Ovary (tissue), 9 donors: ENCODE data around the gene RPP25L. TPM values are rescaled to one million over a fixed set of nuclear protein-coding genes. Genes with fewer than 3 reads are reported as not detected.

Experiments
- DNase-seq, 5 donors: peaks; one replicate each; pipeline ENCODE4 v3.0.0-alpha.2; 2019 to 2020
- H3K27ac ChIP-seq, 2 donors: fragments of 200-600 bp; one replicate each; pipeline versions ENCODE4 v1.5.1 to v1.8.0; 2019 to 2022
- H3K27me3 ChIP-seq: fragments of 200-600 bp; one replicate; pipeline ENCODE4 v1.8.0; 2022
- H3K36me3 ChIP-seq: fragments of 200-600 bp; sonication (generic); one replicate; pipeline ENCODE4 v1.5.1; 2019
- H3K4me1 ChIP-seq: one replicate; pipeline ENCODE4 v1.8.1; 2013; ENCODE audit warnings: mild to moderate bottlenecking, moderate library complexity; ENCODE audit not compliant: insufficient read depth
- H3K4me3 ChIP-seq: fragments of 200-600 bp; sonication (generic); one replicate; pipeline ENCODE4 v1.5.1; 2017
- H3K9me3 ChIP-seq, 2 donors: fragments of 200-600 bp in 1 of 2; sonication (generic) in 1 of 2; one replicate each; pipeline versions ENCODE4 v1.5.1 to v1.8.1; 2013 to 2019; ENCODE audit warnings: mild to moderate bottlenecking in 1 of 2, moderate library complexity in 1 of 2
- EP300 ChIP-seq: sonication (generic); formaldehyde crosslinking; IDR thresholded peaks from one replicate; pipeline ENCODE4 v1.6.1; 2017; ENCODE audit warnings: antibody characterized with exemption
- POLR2A ChIP-seq: fragments of 450-650 bp; IDR thresholded peaks from one replicate; pipeline ENCODE4 v1.6.1; 2017; ENCODE audit warnings: antibody characterized with exemption, mild to moderate bottlenecking, moderate library complexity
- WGBS, 3 donors: extraction: QIAGEN DNeasy Blood & Tissue Kit in 1 of 3; methylation state at CpG; one replicate each; pipeline versions ENCODE4 v1.1.5 to v1.1.7; 2013 to 2017; 5-methylcytosine and 5-hydroxymethylcytosine counted together
- intact Hi-C, 4 donors: fragments of 100-400 bp; cut with DNase I; formaldehyde crosslinking; loops; one replicate each; pipeline versions ENCODE4 v1.11.0 to v1.15.1; 2022 to 2023
- polyA plus RNA-seq, 2 donors: library from polyadenylated mRNA; stranded (reverse); fragments of 200-250 nt in 1 of 2; fragments of 350-450 nt in 1 of 2; fragmentation: Illumina TruSeq in 1 of 2; extraction: RNeasy Lipid Tissue Mini Kit (QIAGEN cat#74804) in 1 of 2; gene quantifications; one replicate each; pipeline ENCODE4 v1.2.3, GENCODE V29; 2013 to 2014
- total RNA-seq, 7 donors: library from RNA; depleted of rRNA in 2 of 7; stranded (reverse); fragments of >200 nt in 2 of 7; fragmentation: NEBNext Ultra II Directional in 3 of 7; extraction: Animal tissue kit (Norgen Biotek cat#: 25700) in 3 of 7; gene quantifications; one replicate each; pipeline versions ENCODE4 v1.1.0 to v1.2.4, GENCODE V29; 2016 to 2023
- TF ChIP-seq, protein P1 (sequence below), 3 donors: fragments of 450-650 bp in 2 of 3; fragments of 200-600 bp in 1 of 3; IDR thresholded peaks; one replicate each; pipeline versions ENCODE4 v1.5.1 to v1.8.0; 2016 to 2022; ENCODE audit warnings: antibody characterized with exemption in 3 of 3, mild to moderate bottlenecking in 1 of 3
- donor health status: DM: no; HTN: no; CAD: no; lungs with moderate emphysema.
- donor health status: DM: no; HTN: no; CAD: no.
- donor health status: Bipolar disorder and iron deficiency.
- donor health status: DM: yes; HTN: yes; CAD: no.
- donor health status: DM: no; HTN: no; CAD: no.
- donor health status: DM: yes; HTN: yes; CAD: no.

RPP25L gene
- total and polyA plus RNA-seq, 9 donors, result 5.4 to 28.8 (median 20.6) TPM

DNA sequence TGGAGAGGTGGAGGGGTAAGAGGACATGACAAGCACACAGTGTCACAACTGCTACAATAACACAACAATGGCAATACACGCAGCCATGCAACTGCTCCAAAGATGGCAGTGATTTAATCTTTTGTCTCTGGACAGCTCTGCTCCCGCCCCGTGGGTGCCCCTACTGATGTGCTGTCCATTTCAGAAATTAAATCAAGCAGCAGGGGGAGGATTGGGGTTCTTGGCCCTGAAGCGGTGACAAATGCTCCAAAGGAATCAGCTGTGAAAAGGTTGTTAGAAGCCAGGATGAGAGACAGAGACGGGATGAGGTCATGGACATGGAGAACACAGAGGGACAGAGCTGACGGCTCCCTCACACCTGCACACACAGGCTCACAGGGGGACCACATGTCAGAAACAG lies 44.9 kb downstream of the RPP25L start:
- Histone ChIP-seq H3K4me3 (no peak overlapping the region), H3K27ac (no peak overlapping the region), H3K9me3 (no peaks in the 10 kb centered on the region), H3K27me3 (no peaks in the 10 kb centered on the region), H3K4me1 (peaks cover under 1% of the 10 kb centered on the region), H3K36me3 (no peaks in the 10 kb centered on the region)
- intact Hi-C loops, result no loop called here
- no peak for DNase-seq
- 80 to 86% (median 81%) methylated on average over 6 of the region's 6 CpGs for WGBS, 3 donors
- TF ChIP-seq POLR2A (no peak), EP300 (no peak)
- TF ChIP-seq, protein P1, sequence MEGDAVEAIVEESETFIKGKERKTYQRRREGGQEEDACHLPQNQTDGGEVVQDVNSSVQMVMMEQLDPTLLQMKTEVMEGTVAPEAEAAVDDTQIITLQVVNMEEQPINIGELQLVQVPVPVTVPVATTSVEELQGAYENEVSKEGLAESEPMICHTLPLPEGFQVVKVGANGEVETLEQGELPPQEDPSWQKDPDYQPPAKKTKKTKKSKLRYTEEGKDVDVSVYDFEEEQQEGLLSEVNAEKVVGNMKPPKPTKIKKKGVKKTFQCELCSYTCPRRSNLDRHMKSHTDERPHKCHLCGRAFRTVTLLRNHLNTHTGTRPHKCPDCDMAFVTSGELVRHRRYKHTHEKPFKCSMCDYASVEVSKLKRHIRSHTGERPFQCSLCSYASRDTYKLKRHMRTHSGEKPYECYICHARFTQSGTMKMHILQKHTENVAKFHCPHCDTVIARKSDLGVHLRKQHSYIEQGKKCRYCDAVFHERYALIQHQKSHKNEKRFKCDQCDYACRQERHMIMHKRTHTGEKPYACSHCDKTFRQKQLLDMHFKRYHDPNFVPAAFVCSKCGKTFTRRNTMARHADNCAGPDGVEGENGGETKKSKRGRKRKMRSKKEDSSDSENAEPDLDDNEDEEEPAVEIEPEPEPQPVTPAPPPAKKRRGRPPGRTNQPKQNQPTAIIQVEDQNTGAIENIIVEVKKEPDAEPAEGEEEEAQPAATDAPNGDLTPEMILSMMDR (IDR thresholded peaks at IDR 0.05), result no peak

DNA sequence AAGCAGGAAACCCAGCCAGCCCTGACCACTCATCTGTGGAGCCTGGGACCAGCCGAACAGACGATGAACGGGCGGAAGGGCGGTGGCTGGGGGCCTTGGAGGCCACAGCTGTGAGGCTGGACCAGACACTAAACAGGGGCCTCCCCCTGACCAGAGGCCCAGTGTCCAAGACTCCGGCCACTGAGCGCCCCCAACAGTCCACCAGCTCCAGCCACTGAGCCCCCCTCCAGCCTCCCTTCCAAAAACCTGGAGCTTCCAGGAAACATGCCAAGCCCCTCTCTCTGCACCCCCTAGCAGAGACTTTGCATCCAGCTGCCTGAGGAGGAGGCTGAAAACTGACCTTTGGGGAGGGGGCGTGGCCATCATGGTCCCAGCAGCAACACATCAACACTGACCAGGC lies 45.6 kb downstream of the RPP25L start:
- 44 to 65% (median 63%) methylated on average over 6 to 8 of the region's 8 CpGs for WGBS, 3 donors
- no peaks in the 10 kb centered on the region for H3K27me3 ChIP-seq
- no peak for TF ChIP-seq EP300
- TF ChIP-seq POLR2A, result no peak
- TF ChIP-seq, protein P1 (IDR thresholded peaks at IDR 0.05), result no peak

DNA sequence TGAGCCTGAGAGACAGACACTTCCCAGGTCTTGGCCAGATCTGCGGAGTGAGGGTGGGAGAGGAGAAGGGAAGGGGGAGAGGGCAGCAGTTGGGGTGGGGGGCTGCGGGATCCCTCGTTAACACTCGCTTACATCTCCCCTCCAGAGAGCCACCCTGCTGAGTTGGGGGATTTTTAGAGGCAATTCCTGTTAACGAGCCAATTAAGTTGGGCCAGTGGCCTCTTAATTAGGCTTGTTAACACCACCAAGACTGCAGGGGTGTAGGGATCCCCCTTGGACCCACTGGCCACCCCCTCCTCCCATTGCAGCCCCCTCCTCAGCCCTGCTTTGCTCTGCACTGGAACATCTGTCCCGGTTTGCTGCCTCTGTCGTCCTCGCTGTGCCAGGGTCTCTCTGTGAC lies 46.0 kb downstream of the RPP25L start:
- intact Hi-C loops, result no loop called here
- 71 to 81% (median 80%) methylated on average over 8 of the region's 8 CpGs for WGBS, 3 donors
- H3K9me3 ChIP-seq, result no peaks in the 10 kb centered on the region
- TF ChIP-seq POLR2A (no peak), EP300 (no peak)
- TF ChIP-seq, protein P1 (IDR thresholded peaks at IDR 0.05), result no peak
- H3K27ac ChIP-seq, result no peak overlapping the region
- no peak for DNase-seq
- H3K36me3 ChIP-seq, result no peaks in the 10 kb centered on the region
- peaks cover 4% of the 10 kb centered on the region for H3K4me1 ChIP-seq
- H3K4me3 ChIP-seq, result no peak overlapping the region
- no peaks in the 10 kb centered on the region for H3K27me3 ChIP-seq

More for the DNA sequence above, 45.6 kb downstream of the RPP25L start:
- DNase-seq, result no peak
- H3K9me3 ChIP-seq, result no peaks in the 10 kb centered on the region
- intact Hi-C loops, result no loop called here
- no peaks in the 10 kb centered on the region for H3K36me3 ChIP-seq
- no peak overlapping the region for H3K27ac ChIP-seq
- peaks cover 2% of the 10 kb centered on the region for H3K4me1 ChIP-seq
- H3K4me3 ChIP-seq, result no peak overlapping the region

DNA sequence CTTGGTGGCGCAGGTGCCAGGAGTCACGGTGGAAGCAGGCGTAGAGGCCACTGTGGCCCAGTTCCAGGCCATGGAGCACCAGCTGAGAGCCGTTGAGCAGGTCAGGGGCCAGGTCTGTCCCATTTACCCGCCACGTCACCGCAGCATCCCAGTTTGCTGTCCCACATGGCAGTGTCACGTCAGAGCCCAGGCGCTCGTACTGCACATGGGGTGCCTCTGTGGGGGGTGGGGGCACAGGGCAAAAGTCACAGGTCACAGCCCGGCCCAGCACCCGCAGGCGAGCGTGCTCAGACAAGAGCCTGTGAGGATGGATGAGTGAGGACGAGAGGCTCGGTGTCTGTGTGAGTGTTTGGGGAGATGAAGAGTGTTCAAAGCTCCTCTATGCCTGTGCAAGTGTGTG lies 47.3 kb downstream of the RPP25L start:
- no peak overlapping the region for H3K27ac ChIP-seq
- no peaks in the 10 kb centered on the region for H3K27me3 ChIP-seq
- H3K4me1 ChIP-seq, result peaks cover 13% of the 10 kb centered on the region
- no peak overlapping the region for H3K4me3 ChIP-seq
- 94% methylated on average over 16 of the region's 16 CpGs for WGBS, 3 donors
- no peaks in the 10 kb centered on the region for H3K36me3 ChIP-seq
- intact Hi-C loops, result no loop called here
- no peaks in the 10 kb centered on the region for H3K9me3 ChIP-seq
- TF ChIP-seq, protein P1 (IDR thresholded peaks at IDR 0.05), result no peak
- TF ChIP-seq POLR2A (no peak), EP300 (no peak)
- peak in 1 of 5 donors; percentile 30 for DNase-seq
